Measurements from ENCODE around the gene ZNF775. TPM values are rescaled to one million over a fixed set of nuclear protein-coding genes. Genes with fewer than 3 reads are reported as not detected.

ZNF775 gene
- total RNA-seq, 2 donors from 2014 or later, result 4.4 to 5.0 TPM

GRCh38 chr7:150408393-150409299 lies 29.5 kb downstream of the ZNF775 start:
- peak overlapping the region; percentile 3 to 12 for H3K27ac Mint-ChIP-seq
- H3K36me3 Mint-ChIP-seq, result no peaks in the 10 kb centered on the region
- no peaks in the 10 kb centered on the region for H3K9me3 Mint-ChIP-seq
- DNase-seq (ENCODE audit: low spot score in 2 of 2), result no peak
- no peak for ATAC-seq

GRCh38 chr7:150409300-150410030 lies 30.3 kb downstream of the ZNF775 start:
- DNase-seq (ENCODE audit: low spot score in 2 of 2), result no peak
- ATAC-seq, result no peak
- Mint-ChIP-seq H3K36me3 (no peaks in the 10 kb centered on the region), H3K27ac (peak overlapping the region in 1 of 2 donors; percentile 12), H3K9me3 (no peaks in the 10 kb centered on the region)

DNA sequence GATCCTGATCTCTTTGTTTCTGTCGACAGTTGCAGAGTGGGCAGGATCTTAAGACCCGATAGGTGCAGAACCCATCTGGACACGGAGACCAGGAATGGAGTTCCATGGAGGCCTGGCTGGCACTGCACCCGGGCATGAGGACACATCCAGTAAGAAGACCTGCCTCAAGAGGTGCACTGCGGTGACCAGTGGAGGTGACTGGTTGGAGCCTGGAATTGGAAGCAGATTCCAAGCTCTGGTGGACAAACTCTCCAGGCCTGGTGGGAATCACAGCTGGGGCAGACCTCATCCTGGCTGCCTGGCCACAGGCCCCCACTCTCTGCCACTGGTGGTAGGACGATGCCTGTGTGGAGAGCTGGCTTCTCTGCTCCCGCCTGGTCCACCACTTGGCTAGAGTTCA lies 31.0 kb downstream of the ZNF775 start:
- ATAC-seq (no peak), DNase-seq (ENCODE audit: low spot score in 2 of 2) (no peak)
- Mint-ChIP-seq H3K27ac (no peak overlapping the region), H3K9me3 (no peaks in the 10 kb centered on the region), H3K36me3 (no peaks in the 10 kb centered on the region)

DNA sequence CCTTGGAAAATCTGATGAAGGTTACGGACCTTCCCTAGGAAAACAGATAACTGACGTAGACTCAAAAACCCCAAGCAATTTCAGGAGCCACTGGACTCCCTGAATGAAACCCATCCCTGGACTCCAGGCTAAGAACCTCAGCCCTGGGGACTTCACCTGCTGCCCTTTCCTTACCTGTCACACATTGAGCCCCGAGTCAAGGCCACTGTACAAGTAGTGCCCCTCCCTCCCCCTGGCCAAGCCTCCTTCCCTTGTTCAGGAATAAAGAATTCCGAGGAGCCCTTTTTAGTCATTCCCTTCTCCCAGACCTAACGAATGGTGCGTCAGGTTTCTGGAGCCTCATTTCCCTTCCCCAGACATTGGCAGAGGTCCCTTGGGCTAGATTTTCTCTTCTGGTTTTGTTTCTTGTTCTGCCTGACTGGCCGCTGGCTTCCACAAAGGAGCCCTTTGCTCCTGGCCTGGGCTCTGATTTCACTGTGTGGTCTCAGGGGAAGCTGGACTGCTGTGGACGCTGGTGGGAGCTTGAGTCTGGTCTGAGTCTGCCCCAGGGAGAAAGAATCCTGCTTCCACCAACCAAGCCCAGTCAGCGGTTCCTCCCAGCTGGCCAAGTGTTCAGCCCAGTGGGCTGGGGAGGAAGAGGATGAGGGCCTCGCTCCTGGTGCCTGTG lies 31.7 kb downstream of the ZNF775 start:
- peak overlapping the region; percentile 22 to 30 for H3K27ac Mint-ChIP-seq
- H3K9me3 Mint-ChIP-seq, result no peaks in the 10 kb centered on the region
- no peaks in the 10 kb centered on the region for H3K36me3 Mint-ChIP-seq
- no peak for ATAC-seq
- DNase-seq (ENCODE audit: low spot score in 2 of 2), result no peak

DNA sequence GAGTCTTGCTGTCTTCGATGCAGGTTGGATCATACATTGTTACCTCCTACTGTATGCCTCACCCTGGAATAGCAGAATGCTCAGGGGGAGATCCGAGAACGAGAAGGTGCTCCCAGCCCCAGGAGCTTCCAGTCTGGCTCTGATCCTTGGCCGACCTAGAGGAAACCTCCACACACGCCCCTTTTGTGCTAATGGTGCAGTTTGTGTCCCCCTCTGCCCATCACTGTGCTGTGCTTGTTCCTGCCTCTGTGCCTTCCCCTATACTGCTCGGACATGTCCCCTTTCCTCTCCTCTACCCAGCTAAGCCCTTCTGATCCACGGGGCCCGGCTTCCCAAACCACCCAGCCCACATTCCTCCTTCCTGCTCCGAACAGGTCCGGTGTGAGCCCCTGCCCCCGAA lies 32.5 kb downstream of the ZNF775 start:
- Mint-ChIP-seq H3K36me3 (no peaks in the 10 kb centered on the region), H3K27ac (peak overlapping the region in 1 of 2 donors; percentile 22), H3K9me3 (no peaks in the 10 kb centered on the region)
- no peak for DNase-seq (ENCODE audit: low spot score in 2 of 2)
- no peak for ATAC-seq

GRCh38 chr7:150412016-150412415 lies 32.9 kb downstream of the ZNF775 start:
- ATAC-seq (no peak), DNase-seq (ENCODE audit: low spot score in 2 of 2) (no peak)
- Mint-ChIP-seq H3K9me3 (no peaks in the 10 kb centered on the region), H3K27ac (peak overlapping the region in 1 of 2 donors; percentile 22), H3K36me3 (no peaks in the 10 kb centered on the region)

DNA sequence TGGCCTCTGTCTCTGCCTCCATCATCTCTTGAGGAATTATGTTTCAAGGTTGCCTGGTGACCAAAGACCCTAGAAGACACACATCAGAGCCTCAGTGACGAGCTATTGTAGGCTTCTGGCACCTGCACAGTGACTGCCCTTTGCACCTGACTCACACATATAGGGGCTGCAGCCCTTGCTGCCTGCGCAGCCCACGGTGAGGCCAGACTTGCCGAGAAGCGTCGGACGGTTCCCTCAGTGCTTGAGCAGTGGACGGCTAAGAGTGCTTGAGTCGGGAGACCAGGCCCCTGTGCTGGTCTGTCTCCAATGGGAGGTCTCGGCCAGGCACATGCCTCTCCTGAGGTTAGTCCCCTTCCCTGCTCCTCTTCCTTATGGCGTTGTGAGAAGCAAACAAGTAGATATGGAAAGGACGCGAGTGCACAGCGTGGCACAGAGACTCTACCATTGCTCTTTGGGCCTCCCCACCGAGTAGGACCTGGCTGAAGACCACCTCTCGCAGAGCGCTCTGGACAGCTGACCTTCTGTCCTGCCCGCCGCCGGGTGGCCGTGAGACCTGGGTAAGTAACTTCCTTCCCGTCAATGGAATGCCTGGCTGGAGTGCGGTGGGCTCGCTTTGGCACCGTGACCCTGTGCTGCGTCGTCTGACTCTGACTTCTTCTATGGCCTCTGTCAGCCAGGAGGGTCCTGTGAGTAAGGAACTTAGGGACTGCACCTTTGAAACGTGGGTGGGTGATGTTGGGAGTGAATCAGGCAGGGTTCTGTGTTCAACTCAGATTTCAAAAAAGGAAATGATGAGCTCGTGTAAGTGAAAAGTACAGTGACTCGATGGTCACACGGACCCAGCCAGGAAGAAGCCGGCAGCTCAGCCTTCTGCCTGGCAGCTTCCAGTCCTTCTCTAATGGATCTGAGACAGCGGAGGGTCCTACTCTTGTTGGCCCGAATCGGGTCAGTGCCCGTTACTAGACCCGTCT lies 33.7 kb downstream of the ZNF775 start:
- Mint-ChIP-seq H3K9me3 (no peaks in the 10 kb centered on the region), H3K36me3 (no peaks in the 10 kb centered on the region), H3K27ac (peak overlapping the region in 1 of 2 donors; percentile 46)
- DNase-seq (ENCODE audit: low spot score in 2 of 2), result no peak
- peak in 1 of 2 donors; percentile 35 for ATAC-seq

GRCh38 chr7:150413640-150414081 lies 34.5 kb downstream of the ZNF775 start:
- Mint-ChIP-seq H3K36me3 (no peaks in the 10 kb centered on the region), H3K27ac (no peak overlapping the region), H3K9me3 (no peaks in the 10 kb centered on the region)
- no peak for ATAC-seq
- no peak for DNase-seq (ENCODE audit: low spot score in 2 of 2)

DNA sequence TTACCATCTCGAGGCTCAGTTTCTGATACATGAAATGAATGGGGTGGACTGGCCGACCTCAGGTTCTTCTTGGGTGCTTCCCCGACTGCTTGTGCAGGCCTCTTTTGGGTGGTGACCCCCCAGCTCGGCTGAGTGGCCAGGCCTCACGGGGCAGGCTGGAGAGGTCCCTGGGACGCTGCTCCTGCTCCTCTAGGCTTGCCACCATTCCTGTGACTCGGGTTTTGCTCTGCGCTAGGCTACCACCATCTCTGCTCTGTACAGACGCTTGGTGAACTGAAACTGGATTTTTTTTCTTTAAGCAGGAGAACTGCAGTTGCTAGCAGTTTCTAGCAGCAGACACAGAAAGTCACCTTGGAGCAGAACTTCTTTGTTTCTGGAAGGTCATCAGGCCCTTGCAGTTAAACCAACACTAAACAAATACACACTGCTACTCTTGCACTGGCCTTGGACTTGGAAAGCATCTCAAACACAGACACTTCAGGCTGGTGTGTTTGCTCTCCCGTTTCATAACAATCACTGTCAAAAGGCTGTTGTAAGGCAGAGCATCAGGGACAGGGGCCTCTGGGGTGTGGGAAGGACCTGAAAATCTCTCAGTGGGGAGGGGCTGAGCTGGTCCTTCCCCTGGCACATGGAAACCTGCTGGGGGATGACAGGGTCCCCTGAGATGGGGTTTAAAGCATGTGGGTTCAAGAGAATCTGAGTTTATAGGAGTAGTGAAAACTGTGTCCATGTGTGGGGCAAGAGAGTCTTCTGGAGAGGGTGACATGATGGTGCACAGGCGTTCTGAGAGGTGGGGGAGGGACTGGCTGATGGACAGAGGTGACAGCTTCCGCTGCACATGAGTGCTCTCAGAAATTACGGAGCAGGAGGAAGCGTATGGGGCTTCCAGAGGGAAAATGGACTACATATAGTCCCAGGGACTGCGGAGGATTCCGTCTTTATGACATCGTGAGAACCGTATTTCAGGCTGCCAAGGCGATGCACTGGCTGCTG lies 36.3 kb downstream of the ZNF775 start:
- ATAC-seq (no peak), DNase-seq (ENCODE audit: low spot score in 2 of 2) (no peak)
- H3K27ac Mint-ChIP-seq, result peak overlapping the region in 1 of 2 donors; percentile 15
- no peaks in the 10 kb centered on the region for H3K36me3 Mint-ChIP-seq
- no peaks in the 10 kb centered on the region for H3K9me3 Mint-ChIP-seq

GRCh38 chr7:150417239-150417638 lies 38.1 kb downstream of the ZNF775 start:
- DNase-seq (ENCODE audit: low spot score in 2 of 2), result no peak
- no peaks in the 10 kb centered on the region for H3K36me3 Mint-ChIP-seq
- H3K27ac Mint-ChIP-seq, result no peak overlapping the region
- no peaks in the 10 kb centered on the region for H3K9me3 Mint-ChIP-seq
- no peak for ATAC-seq

DNA sequence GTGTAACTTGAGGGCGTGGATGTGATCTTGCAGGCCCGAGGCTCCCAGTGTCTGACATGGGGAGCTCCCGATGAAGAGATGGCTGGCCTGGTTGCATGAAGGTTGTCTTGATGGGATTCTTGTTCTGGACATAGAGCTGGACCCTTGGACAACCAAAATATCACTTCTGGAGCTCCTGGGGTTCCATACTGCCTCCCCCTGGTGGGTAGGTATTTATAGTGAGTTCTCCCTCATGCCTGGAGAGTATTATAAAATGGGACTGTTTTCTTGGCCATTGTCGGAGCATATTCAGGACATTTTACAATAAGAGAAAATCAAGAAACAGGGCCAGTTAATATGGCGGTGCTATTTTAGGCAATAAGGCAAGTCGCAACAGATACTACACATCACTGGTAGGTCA lies 38.7 kb downstream of the ZNF775 start:
- H3K9me3 Mint-ChIP-seq, result no peaks in the 10 kb centered on the region
- DNase-seq (ENCODE audit: low spot score in 2 of 2) (no peak), ATAC-seq (no peak)
- no peak overlapping the region for H3K27ac Mint-ChIP-seq
- H3K36me3 Mint-ChIP-seq, result no peaks in the 10 kb centered on the region

GRCh38 chr7:150420242-150420641 lies 41.1 kb downstream of the ZNF775 start:
- no peaks in the 10 kb centered on the region for H3K36me3 Mint-ChIP-seq
- DNase-seq (ENCODE audit: low spot score in 2 of 2), result peak in 1 of 2 donors; percentile 13
- no peak for ATAC-seq

DNA sequence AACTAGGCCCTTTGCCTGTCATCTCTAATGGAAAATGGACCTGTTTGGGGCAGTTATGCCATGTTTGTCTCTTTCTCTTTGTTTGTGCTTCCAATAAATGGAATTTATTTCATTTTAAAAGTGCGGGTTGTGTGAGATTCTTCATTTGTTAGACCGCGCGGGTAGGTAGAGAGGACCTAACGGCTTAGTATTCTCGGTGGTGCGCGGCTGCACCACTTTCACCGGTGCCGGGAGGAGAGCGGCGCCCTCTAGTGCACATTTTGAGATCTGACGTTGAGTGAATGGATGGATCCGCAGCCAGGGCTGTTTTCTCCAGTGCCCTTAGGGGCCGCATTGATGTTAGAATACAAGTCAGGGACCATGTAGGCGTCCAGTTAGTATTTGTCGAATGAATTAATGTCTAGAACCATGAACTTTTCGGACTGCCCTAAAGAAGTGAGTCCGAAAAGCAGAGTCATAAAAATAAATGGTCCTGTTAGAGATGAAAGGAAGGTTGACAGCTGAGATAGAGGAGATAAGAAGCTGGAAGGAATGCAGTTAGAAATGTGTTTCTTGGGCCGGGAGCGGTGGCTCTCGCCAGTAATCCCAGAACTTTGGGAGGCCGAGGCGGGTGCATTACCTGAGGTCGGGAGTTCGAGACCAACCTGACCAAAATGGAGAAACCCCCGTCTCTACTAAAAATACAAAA lies 42.0 kb downstream of the ZNF775 start:
- peaks cover 0 to 5% of the 10 kb centered on the region in 2 donors for H3K9me3 Mint-ChIP-seq
- no peaks in the 10 kb centered on the region for H3K36me3 Mint-ChIP-seq
- peak overlapping the region in 1 of 2 donors; percentile 14 for H3K27ac Mint-ChIP-seq
- ATAC-seq (peak; percentile 99 to 100), DNase-seq (ENCODE audit: low spot score in 2 of 2) (peak; percentile 83 to 89)

More at GRCh38 chr7:150420242-150420641, 41.1 kb downstream of the ZNF775 start:
- Mint-ChIP-seq H3K9me3 (peaks cover 0 to 4% of the 10 kb centered on the region in 2 donors), H3K27ac (no peak overlapping the region)

DNA sequence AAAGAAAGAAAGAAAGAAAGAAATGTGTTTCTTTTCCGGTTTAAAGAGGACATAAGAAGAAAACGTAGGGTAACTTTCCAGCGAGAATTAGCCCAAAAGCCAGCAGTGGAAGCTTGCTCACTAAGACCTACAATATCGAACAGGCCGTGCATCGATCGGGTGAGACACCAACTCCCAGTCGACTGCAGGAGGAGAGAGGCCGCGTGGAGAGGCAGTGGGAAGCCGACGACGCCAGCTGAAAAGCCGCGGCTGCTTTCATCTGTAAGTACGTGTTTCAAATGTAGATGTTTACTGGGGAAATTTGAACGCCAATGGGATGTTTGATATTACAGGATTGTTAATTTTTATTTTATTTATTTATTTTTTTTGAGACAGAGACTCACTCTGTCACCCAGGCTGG lies 42.7 kb downstream of the ZNF775 start:
- Mint-ChIP-seq H3K36me3 (no peaks in the 10 kb centered on the region), H3K27ac (no peak overlapping the region), H3K9me3 (peaks cover 0 to 5% of the 10 kb centered on the region in 2 donors)
- ATAC-seq (no peak), DNase-seq (ENCODE audit: low spot score in 2 of 2) (no peak)

Measured in activated naive CD4-positive, alpha-beta T cell treated with anti-CD3 and anti-CD28 coated beads, Interleukin-2, amount 50 U/mL, for 72 hours (primary cell).